Gastroesophageal sphincter (tissue), 4 donors: ENCODE measurements around the gene PLEKHB1. TPM values are rescaled to one million over a fixed set of nuclear protein-coding genes. Genes with fewer than 3 reads are reported as not detected.

Source experiments
- ATAC-seq: fragments of 150-250 bp; one replicate; pipeline ENCODE4 v1.9.1; 2016; ENCODE audit warnings: mild to moderate bottlenecking, moderate library complexity
- H3K27ac ChIP-seq, 4 donors: fragments of 200-600 bp; sonication (generic) in 3 of 4; 1 replicate in 3 of 4; 2 replicates in 1 of 4; pipeline ENCODE4 v1.5.1; 2016 to 2019
- H3K27me3 ChIP-seq: fragments of 200-600 bp; sonication (generic); one replicate; pipeline ENCODE4 v1.5.1; 2019
- H3K36me3 ChIP-seq, 2 donors: fragments of 200-600 bp; sonication (generic); one replicate each; pipeline ENCODE4 v1.5.1; 2019; ENCODE audit warnings: control low read depth in 1 of 2
- H3K4me1 ChIP-seq, 3 donors: fragments of 200-600 bp; sonication (generic); 1 replicate in 2 of 3; 2 replicates in 1 of 3; pipeline ENCODE4 v1.5.1; 2016 to 2019; ENCODE audit warnings: control low read depth in 2 of 3
- H3K4me3 ChIP-seq, 2 donors: fragments of 200-600 bp; sonication (generic); one replicate each; pipeline ENCODE4 v1.5.1; 2019; ENCODE audit warnings: mild to moderate bottlenecking in 1 of 2, moderate library complexity in 1 of 2
- H3K9me3 ChIP-seq, 3 donors: fragments of 200-600 bp; sonication (generic); one replicate each; pipeline ENCODE4 v1.5.1; 2017 to 2019; ENCODE audit warnings: control low read depth in 2 of 3
- CTCF ChIP-seq, 4 experiments: fragments of 200-600 bp in 2 of 4; fragments of 450-650 bp in 2 of 4; sonication (generic) in 1 of 4; IDR thresholded peaks; one replicate each; pipeline ENCODE4 v1.5.1; 2017 to 2019; ENCODE audit warnings: antibody characterized with exemption in 4 of 4, mild to moderate bottlenecking in 2 of 4, moderate library complexity in 2 of 4
- EP300 ChIP-seq: sonication (generic); formaldehyde crosslinking; IDR thresholded peaks from one replicate; pipeline ENCODE4 v1.6.1; 2017; ENCODE audit warnings: antibody characterized with exemption, mild to moderate bottlenecking
- POLR2A ChIP-seq, 2 donors: fragments of 450-650 bp; IDR thresholded peaks; one replicate each; pipeline ENCODE4 v1.6.1; 2017; ENCODE audit warnings: antibody characterized with exemption in 2 of 2, mild to moderate bottlenecking in 2 of 2, moderate library complexity in 1 of 2
- POLR2AphosphoS5 ChIP-seq: sonication (generic); formaldehyde crosslinking; IDR thresholded peaks from one replicate; pipeline ENCODE4 v1.6.1; 2017; ENCODE audit warnings: antibody characterized with exemption
- WGBS, 2 donors: methylation state at CpG; one replicate each; pipeline ENCODE4 v1.1.5; 2018; ENCODE audit warnings: low coverage in 1 of 2; 5-methylcytosine and 5-hydroxymethylcytosine counted together
- total RNA-seq, 4 donors: library from RNA; depleted of rRNA; stranded (reverse); fragments of >200 nt; gene quantifications; one replicate each; pipeline ENCODE4 v1.1.0, GENCODE V29; 2016

The PLEKHB1 gene
- total RNA-seq, 4 donors from 2014 or later: 13.3 to 49.3 (median 37.6) TPM

DNA sequence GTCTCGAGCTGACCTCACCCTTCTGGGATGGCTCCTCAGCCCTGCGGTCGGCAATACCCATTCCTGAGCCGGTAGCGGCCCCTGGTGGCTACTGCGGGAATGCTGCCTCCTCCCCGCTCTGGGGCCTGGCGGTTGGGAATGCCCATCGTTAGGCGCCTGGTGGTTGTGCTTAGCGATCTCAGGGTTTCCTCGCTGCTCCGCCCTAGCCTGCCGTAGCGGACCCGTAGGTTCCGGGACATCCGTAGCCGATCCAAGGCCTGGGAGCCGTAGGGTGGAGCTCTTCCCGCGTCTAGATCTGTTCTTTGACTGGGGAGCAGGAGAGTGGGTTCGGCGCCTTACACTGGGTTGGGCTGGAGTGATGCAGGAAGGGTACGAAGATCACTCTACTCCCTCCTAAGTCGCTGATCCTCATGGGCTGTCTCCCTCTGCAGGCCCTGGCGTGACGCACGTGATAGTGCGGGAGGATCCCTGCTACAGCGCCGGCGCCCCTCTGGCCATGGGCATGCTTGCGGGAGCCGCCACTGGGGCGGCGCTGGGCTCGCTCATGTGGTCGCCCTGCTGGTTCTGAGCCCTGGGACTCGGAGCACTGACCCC, 14.8 kb downstream of the PLEKHB1 start:
- Histone ChIP-seq H3K27me3 (no peaks in the 10 kb centered on the region), H3K9me3 (no peaks in the 10 kb centered on the region), H3K27ac (peak overlapping the region in 2 of 4 donors; percentile 24 to 59), H3K4me1 (peaks cover 0 to 23% (median 4%) of the 10 kb centered on the region in 3 donors), H3K36me3 (no peaks in the 10 kb centered on the region), H3K4me3 (peak overlapping the region in 1 of 2 donors; percentile 37)
- WGBS, 2 donors: 0 to 9% methylated on average over 1 to 8 of the region's 40 CpGs
- TF ChIP-seq EP300 (no peak), CTCF (IDR thresholded peaks at IDR 0.05) (peak in 3 of 4 experiments; percentile 94 to 99 (median 98))
- ATAC-seq: peak; percentile 96

- Histone ChIP-seq H3K36me3 (no peaks in the 10 kb centered on the region), H3K4me1 (peaks cover 0 to 23% (median 4%) of the 10 kb centered on the region in 3 donors), H3K27ac (no peak overlapping the region), H3K4me3 (no peak overlapping the region), H3K9me3 (no peaks in the 10 kb centered on the region), H3K27me3 (no peaks in the 10 kb centered on the region)
- no peak for ATAC-seq
- WGBS, 2 donors: 80 to 83% methylated on average over 1 to 2 of the region's 3 CpGs
- TF ChIP-seq EP300 (no peak), CTCF (IDR thresholded peaks at IDR 0.05) (no peak), POLR2A (IDR thresholded peaks at IDR 0.05) (no peak), POLR2AphosphoS5 (no peak)
These were observed 16.2 kb downstream of the PLEKHB1 start for GRCh38 chr11:73662445-73663157.

DNA sequence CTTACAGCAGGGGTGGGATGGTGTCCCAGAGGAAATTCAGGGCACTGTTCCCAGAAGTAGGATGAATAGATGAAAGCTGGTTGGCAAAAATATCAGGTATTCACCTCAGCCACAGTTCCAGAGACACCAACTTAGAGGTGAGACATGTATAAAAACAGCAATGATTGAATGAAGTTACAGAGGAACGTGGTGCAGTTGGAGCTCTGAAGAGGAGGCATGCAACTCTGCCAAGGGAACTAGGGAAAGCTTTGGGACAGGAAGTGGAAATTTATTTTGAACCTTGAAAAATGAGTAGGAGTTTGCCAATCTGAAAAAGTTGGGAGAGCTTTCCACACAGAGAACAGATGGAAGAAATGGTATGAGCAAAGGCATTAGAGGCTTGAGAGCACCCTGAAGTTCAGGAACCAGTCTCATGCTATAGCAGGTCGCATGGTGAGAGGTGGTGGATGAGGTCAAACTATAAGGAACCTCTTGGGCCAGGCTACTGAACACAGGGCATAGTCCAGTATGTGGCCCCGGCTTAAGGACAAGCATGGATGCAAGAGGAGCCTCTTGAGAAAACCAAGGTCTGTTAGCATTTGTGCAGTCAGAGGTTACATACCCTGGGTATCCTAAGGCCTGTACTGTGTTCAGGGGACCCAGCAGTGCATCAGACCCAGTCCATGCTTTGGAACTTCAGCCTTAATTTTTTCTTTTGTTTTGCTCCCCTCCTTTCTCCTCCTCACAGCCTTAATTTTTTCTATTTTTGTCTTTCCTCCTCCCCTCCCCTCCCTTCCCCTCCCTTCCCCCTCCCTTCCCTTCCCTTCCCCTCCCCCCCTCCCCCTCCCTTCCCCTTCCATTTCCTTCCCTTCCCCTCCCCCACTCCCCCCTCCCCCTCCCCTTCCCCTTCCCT, 17.5 kb downstream of the PLEKHB1 start:
- WGBS, 2 donors: 42 to 71% methylated on average over 2 to 3 of the region's 3 CpGs
- Histone ChIP-seq H3K9me3 (no peaks in the 10 kb centered on the region), H3K27me3 (no peaks in the 10 kb centered on the region), H3K36me3 (no peaks in the 10 kb centered on the region), H3K27ac (no peak overlapping the region), H3K4me3 (no peak overlapping the region), H3K4me1 (peaks cover 0 to 23% (median 4%) of the 10 kb centered on the region in 3 donors)
- TF ChIP-seq EP300 (no peak), POLR2AphosphoS5 (no peak), POLR2A (IDR thresholded peaks at IDR 0.05) (no peak), CTCF (IDR thresholded peaks at IDR 0.05) (no peak)
- ATAC-seq: no peak

GRCh38 chr11:73664877-73665276, 18.5 kb downstream of the PLEKHB1 start:
- TF ChIP-seq EP300: no peak
- TF ChIP-seq CTCF (IDR thresholded peaks at IDR 0.05): no peak
- TF ChIP-seq POLR2A (IDR thresholded peaks at IDR 0.05): no peak
- no peak for TF ChIP-seq POLR2AphosphoS5
- H3K27me3 ChIP-seq: no peaks in the 10 kb centered on the region
- no peak overlapping the region for H3K27ac ChIP-seq
- no peaks in the 10 kb centered on the region for H3K36me3 ChIP-seq
- peaks cover 0 to 23% (median 4%) of the 10 kb centered on the region in 3 donors for H3K4me1 ChIP-seq
- H3K9me3 ChIP-seq: no peaks in the 10 kb centered on the region
- no peak overlapping the region for H3K4me3 ChIP-seq
- ATAC-seq: no peak
